ENCODE results near the gene EPGN. TPM values are rescaled to one million over a fixed set of nuclear protein-coding genes. Genes with fewer than 3 reads are reported as not detected.
"Not testable (repeated sequence)": the region's sequence is repeated elsewhere in the genome, so short reads cannot be mapped to it uniquely, and the experiment has no call there.

EPGN gene
- total and polyA plus RNA-seq, 8 donors: 0.24 to 0.92 TPM; not detected in 6

GRCh38 chr4:74338792-74339333 lies 30.6 kb downstream of the EPGN start:
- H3K27ac ChIP-seq: no peak overlapping the region
- no peaks in the 10 kb centered on the region for H3K27me3 ChIP-seq
- TF ChIP-seq CTCF (IDR thresholded peaks at IDR 0.05): no peak
- H3K4me1 ChIP-seq: peaks cover 0 to 8% of the 10 kb centered on the region in 2 donors
- intact Hi-C loops (cut with DNase I): no loop called here
- ATAC-seq: no peak
- peak in 2 of 4 donors; percentile 1 to 8 for DNase-seq
- peaks cover 0 to 9% of the 10 kb centered on the region in 2 donors for H3K9me3 ChIP-seq
- H3K4me3 ChIP-seq: no peak overlapping the region
- H3K36me3 ChIP-seq: no peaks in the 10 kb centered on the region

- H3K36me3 ChIP-seq: no peaks in the 10 kb centered on the region
- no peak overlapping the region for H3K27ac ChIP-seq
- no peak for ATAC-seq
- no peak for DNase-seq
- H3K4me3 ChIP-seq: no peak overlapping the region
- H3K4me1 ChIP-seq: peaks cover 0 to 8% of the 10 kb centered on the region in 2 donors
- H3K27me3 ChIP-seq: no peaks in the 10 kb centered on the region
- H3K9me3 ChIP-seq: peaks cover 0 to 15% of the 10 kb centered on the region in 2 donors
- intact Hi-C loops (cut with DNase I): no loop called here
- TF ChIP-seq CTCF (IDR thresholded peaks at IDR 0.05): no peak
These were observed 31.2 kb downstream of the EPGN start for GRCh38 chr4:74339501-74339900.

GRCh38 chr4:74340421-74340820 lies 32.2 kb downstream of the EPGN start:
- ATAC-seq; H3K4me1 ChIP-seq; H3K4me3 ChIP-seq; H3K36me3 ChIP-seq; H3K27ac ChIP-seq; DNase-seq; intact Hi-C loops (cut with DNase I); H3K27me3 ChIP-seq: not testable (repeated sequence)
- peaks cover 0 to 21% of the 10 kb centered on the region in 2 donors for H3K9me3 ChIP-seq

GRCh38 chr4:74344031-74344430 lies 35.8 kb downstream of the EPGN start:
- no peaks in the 10 kb centered on the region for H3K36me3 ChIP-seq
- peaks cover 0 to 6% of the 10 kb centered on the region in 2 donors for H3K4me1 ChIP-seq
- no peak for ATAC-seq
- H3K9me3 ChIP-seq: peaks cover 0 to 21% of the 10 kb centered on the region in 2 donors
- no peak overlapping the region for H3K4me3 ChIP-seq
- no peaks in the 10 kb centered on the region for H3K27me3 ChIP-seq
- no peak for TF ChIP-seq CTCF (IDR thresholded peaks at IDR 0.05)
- DNase-seq: no peak
- intact Hi-C loops (cut with DNase I): no loop called here
- H3K27ac ChIP-seq: no peak overlapping the region

GRCh38 chr4:74353858-74354257 lies 45.6 kb downstream of the EPGN start:
- ATAC-seq (no peak), DNase-seq (no peak)
- no peak overlapping the region for H3K27ac ChIP-seq
- intact Hi-C loops (cut with DNase I): no loop called here
- no peak overlapping the region for H3K4me3 ChIP-seq
- no peaks in the 10 kb centered on the region for H3K27me3 ChIP-seq
- no peaks in the 10 kb centered on the region for H3K4me1 ChIP-seq
- no peaks in the 10 kb centered on the region for H3K9me3 ChIP-seq
- no peaks in the 10 kb centered on the region for H3K36me3 ChIP-seq
- TF ChIP-seq CTCF (IDR thresholded peaks at IDR 0.05): no peak

- no peaks in the 10 kb centered on the region for H3K36me3 ChIP-seq
- H3K27ac ChIP-seq: no peak overlapping the region
- no peak overlapping the region for H3K4me3 ChIP-seq
- no peaks in the 10 kb centered on the region for H3K9me3 ChIP-seq
- peaks cover 0 to 3% of the 10 kb centered on the region in 2 donors for H3K27me3 ChIP-seq
- intact Hi-C loops (cut with DNase I): no loop called here
- no peak for TF ChIP-seq CTCF (IDR thresholded peaks at IDR 0.05)
- ATAC-seq: no peak
- no peak for DNase-seq
- H3K4me1 ChIP-seq: no peaks in the 10 kb centered on the region
These were observed 49.7 kb downstream of the EPGN start for GRCh38 chr4:74357965-74358364.

Measured in left lung (tissue), 10 donors.